ENCODE results near the gene SART3. TPM values are rescaled to one million over a fixed set of nuclear protein-coding genes. Genes with fewer than 3 reads are reported as not detected.

Gene SART3
- polyA plus RNA-seq, 1 donor from 2014 or later = 51.9 TPM

GRCh38 chr12:108473400-108474055 is 87.4 kb downstream of the SART3 start:
- H3K36me3 Mint-ChIP-seq = no peaks in the 10 kb centered on the region
- H3K4me3 Mint-ChIP-seq = no peak overlapping the region
- peaks cover 0 to 2% (median 0%) of the 10 kb centered on the region in 3 donors for H3K9me3 Mint-ChIP-seq
- H3K4me1 Mint-ChIP-seq = no peaks in the 10 kb centered on the region
- no peak overlapping the region for H3K27ac Mint-ChIP-seq
- peaks cover 8% of the 10 kb centered on the region for H3K27me3 Mint-ChIP-seq

Other genes starting within 250 kb of the SART3 start
- 0.64 TPM for gene CMKLR1, start 221.9 kb downstream of the SART3 start, polyA plus RNA-seq
- 3.5 TPM for gene FICD, start 45.9 kb downstream of the SART3 start, polyA plus RNA-seq
- gene ISCU, start 1.4 kb upstream of the SART3 start, polyA plus RNA-seq = 488 TPM
- gene TMEM119, start 36.9 kb upstream of the SART3 start, polyA plus RNA-seq = 0.33 TPM
- 37.0 TPM for gene SELPLG, start 72.7 kb upstream of the SART3 start, polyA plus RNA-seq
- 71.8 TPM for gene CORO1C, start 170.3 kb upstream of the SART3 start, polyA plus RNA-seq

All from IgD-negative memory B cell (primary cell).